HG03521 (cell line): ENCODE data around the gene TH.

Experiments used
- ATAC-seq: cut with Tn5 transposase; IDR thresholded peaks from one replicate; pipeline ENCODE4 v1.9.1; 2021; ENCODE audit warnings: mild to moderate bottlenecking, moderate library complexity; ENCODE audit not compliant: unreplicated experiment

TH gene

GRCh38 chr11:2208691-2209369 is 37.2 kb upstream of the TH start:
- no peak for ATAC-seq

GRCh38 chr11:2207773-2208621 is 36.4 kb upstream of the TH start:
- no peak for ATAC-seq

GRCh38 chr11:2207212-2207611 is 35.6 kb upstream of the TH start:
- ATAC-seq = no peak

GRCh38 chr11:2205981-2206690 is 34.5 kb upstream of the TH start:
- no peak for ATAC-seq

GRCh38 chr11:2205214-2205720 is 33.7 kb upstream of the TH start:
- no peak for ATAC-seq

GRCh38 chr11:2204361-2205213 is 33.0 kb upstream of the TH start:
- ATAC-seq = no peak

- no peak for ATAC-seq
Measured at GRCh38 chr11:2203440-2204259, 32.0 kb upstream of the TH start.

GRCh38 chr11:2202900-2203439 is 31.4 kb upstream of the TH start:
- no peak for ATAC-seq

- ATAC-seq = no peak
Measured at GRCh38 chr11:2202071-2202899, 30.7 kb upstream of the TH start.

- ATAC-seq = no peak
Measured at GRCh38 chr11:2201542-2201941, 29.9 kb upstream of the TH start.

- ATAC-seq = no peak
Measured at GRCh38 chr11:2200957-2201519, 29.4 kb upstream of the TH start.

GRCh38 chr11:2200536-2200935 is 28.9 kb upstream of the TH start:
- ATAC-seq = no peak

GRCh38 chr11:2199466-2200341 is 28.1 kb upstream of the TH start:
- ATAC-seq = no peak

- ATAC-seq = no peak
Measured at GRCh38 chr11:2198621-2199365, 27.2 kb upstream of the TH start.

GRCh38 chr11:2197771-2198520 is 26.3 kb upstream of the TH start:
- no peak for ATAC-seq
